Measurements from ENCODE around the gene CALN1. TPM values are rescaled to one million over a fixed set of nuclear protein-coding genes. Genes with fewer than 3 reads are reported as not detected.

Gene CALN1
- total RNA-seq, 1 experiment from 2014 or later, result 0.05 TPM

DNA sequence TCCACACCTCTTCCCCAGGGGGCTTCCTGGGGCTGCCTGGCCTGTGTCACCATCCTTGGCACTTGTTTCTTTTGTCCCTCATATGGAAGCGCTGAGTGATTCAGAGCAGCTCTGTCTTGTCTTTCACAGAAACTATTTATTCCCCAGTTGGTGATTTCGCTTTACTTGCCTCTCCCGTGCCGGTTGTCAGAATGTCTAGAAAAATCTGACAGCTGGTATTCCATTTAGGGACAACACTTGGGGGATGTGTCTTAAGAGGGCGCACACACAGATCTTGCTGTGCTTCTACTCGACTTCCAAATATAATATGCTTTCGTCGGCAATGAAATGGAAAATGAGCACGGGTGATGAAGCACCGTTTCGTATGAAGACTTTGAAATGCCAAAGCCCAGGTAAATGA lies 611.8 kb downstream of the CALN1 start:
- Histone ChIP-seq H3K36me3 (ENCODE audit: control insufficient read depth, insufficient read depth, low read length) (no peaks in the 10 kb centered on the region), H3K4me1 (ENCODE audit: control insufficient read depth, insufficient read depth, low read length) (no peaks in the 10 kb centered on the region), H3K27me3 (ENCODE audit: control insufficient read depth, insufficient read depth, low read length) (no peaks in the 10 kb centered on the region), H3K27ac (ENCODE audit: low read length) (no peak overlapping the region), H3K9me3 (ENCODE audit: control insufficient read depth, insufficient read depth, low read depth, low read length) (no peaks in the 10 kb centered on the region), H3K4me3 (ENCODE audit: low read depth in 2 of 2, low read length in 2 of 2) (no peak overlapping the region)
- ATAC-seq, result no peak
- in situ Hi-C loops (cut with HindIII; ENCODE audit: low pct_unique_long_range_greater_than_20kb, low sequenced_read_pairs) (no loop called here), intact Hi-C loops (cut with micrococcal nuclease; ENCODE audit: unreplicated experiment) (no loop called here)
- no peak for DNase-seq (ENCODE audit: low read depth, low spot score)
- TF ChIP-seq, protein P1, sequence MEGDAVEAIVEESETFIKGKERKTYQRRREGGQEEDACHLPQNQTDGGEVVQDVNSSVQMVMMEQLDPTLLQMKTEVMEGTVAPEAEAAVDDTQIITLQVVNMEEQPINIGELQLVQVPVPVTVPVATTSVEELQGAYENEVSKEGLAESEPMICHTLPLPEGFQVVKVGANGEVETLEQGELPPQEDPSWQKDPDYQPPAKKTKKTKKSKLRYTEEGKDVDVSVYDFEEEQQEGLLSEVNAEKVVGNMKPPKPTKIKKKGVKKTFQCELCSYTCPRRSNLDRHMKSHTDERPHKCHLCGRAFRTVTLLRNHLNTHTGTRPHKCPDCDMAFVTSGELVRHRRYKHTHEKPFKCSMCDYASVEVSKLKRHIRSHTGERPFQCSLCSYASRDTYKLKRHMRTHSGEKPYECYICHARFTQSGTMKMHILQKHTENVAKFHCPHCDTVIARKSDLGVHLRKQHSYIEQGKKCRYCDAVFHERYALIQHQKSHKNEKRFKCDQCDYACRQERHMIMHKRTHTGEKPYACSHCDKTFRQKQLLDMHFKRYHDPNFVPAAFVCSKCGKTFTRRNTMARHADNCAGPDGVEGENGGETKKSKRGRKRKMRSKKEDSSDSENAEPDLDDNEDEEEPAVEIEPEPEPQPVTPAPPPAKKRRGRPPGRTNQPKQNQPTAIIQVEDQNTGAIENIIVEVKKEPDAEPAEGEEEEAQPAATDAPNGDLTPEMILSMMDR (IDR thresholded peaks at IDR 0.05), result no peak
- TF ChIP-seq, protein P2, sequence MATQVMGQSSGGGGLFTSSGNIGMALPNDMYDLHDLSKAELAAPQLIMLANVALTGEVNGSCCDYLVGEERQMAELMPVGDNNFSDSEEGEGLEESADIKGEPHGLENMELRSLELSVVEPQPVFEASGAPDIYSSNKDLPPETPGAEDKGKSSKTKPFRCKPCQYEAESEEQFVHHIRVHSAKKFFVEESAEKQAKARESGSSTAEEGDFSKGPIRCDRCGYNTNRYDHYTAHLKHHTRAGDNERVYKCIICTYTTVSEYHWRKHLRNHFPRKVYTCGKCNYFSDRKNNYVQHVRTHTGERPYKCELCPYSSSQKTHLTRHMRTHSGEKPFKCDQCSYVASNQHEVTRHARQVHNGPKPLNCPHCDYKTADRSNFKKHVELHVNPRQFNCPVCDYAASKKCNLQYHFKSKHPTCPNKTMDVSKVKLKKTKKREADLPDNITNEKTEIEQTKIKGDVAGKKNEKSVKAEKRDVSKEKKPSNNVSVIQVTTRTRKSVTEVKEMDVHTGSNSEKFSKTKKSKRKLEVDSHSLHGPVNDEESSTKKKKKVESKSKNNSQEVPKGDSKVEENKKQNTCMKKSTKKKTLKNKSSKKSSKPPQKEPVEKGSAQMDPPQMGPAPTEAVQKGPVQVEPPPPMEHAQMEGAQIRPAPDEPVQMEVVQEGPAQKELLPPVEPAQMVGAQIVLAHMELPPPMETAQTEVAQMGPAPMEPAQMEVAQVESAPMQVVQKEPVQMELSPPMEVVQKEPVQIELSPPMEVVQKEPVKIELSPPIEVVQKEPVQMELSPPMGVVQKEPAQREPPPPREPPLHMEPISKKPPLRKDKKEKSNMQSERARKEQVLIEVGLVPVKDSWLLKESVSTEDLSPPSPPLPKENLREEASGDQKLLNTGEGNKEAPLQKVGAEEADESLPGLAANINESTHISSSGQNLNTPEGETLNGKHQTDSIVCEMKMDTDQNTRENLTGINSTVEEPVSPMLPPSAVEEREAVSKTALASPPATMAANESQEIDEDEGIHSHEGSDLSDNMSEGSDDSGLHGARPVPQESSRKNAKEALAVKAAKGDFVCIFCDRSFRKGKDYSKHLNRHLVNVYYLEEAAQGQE (IDR thresholded peaks at IDR 0.05; ENCODE audit: insufficient read depth in 1 of 2, low read depth in 2 of 2, low read length in 1 of 2), result no peak
- TF ChIP-seq TCF7L2 (IDR thresholded peaks at IDR 0.05; ENCODE audit: low read depth, low read length), result no peak
- TF ChIP-seq SIN3A (IDR thresholded peaks at IDR 0.05; ENCODE audit: borderline replicate concordance, insufficient read depth, low read depth, low read length), result no peak
- TF ChIP-seq POLR2AphosphoS5 (IDR thresholded peaks at IDR 0.05; ENCODE audit: low read depth, low read length), result no peak
- ChIA-PET CTCF (no interaction called here), POLR2A (no interaction called here)
- BruUV-seq (replicated peaks), result no TSS peak

DNA sequence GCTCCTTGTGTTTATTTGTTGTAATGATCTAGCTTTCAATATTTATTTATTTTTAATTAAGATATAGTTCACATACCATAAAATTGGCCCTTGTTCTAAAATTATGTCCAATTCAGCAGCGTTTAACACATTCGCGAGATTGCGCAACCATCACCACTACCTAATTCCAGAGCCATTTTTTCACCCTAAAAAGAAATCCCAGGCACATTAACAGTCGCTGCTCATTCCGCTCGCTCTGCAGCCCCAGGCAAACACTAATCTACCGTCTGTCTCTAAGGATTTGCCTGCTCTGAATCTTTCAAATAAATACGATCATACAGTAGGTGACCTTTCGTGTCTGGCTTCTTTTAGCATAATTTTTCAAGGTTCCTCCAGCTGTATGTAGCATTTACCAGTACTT lies 616.7 kb downstream of the CALN1 start:
- TF ChIP-seq POLR2AphosphoS5 (IDR thresholded peaks at IDR 0.05; ENCODE audit: low read depth, low read length), result no peak
- TF ChIP-seq SIN3A (IDR thresholded peaks at IDR 0.05; ENCODE audit: borderline replicate concordance, insufficient read depth, low read depth, low read length), result no peak
- TF ChIP-seq, protein P1 (IDR thresholded peaks at IDR 0.05), result no peak
- no peak for TF ChIP-seq TCF7L2 (IDR thresholded peaks at IDR 0.05; ENCODE audit: low read depth, low read length)
- TF ChIP-seq, protein P2 (IDR thresholded peaks at IDR 0.05; ENCODE audit: insufficient read depth in 1 of 2, low read depth in 2 of 2, low read length in 1 of 2), result no peak
- Histone ChIP-seq H3K4me1 (ENCODE audit: control insufficient read depth, insufficient read depth, low read length) (no peaks in the 10 kb centered on the region), H3K4me3 (ENCODE audit: low read depth in 2 of 2, low read length in 2 of 2) (no peak overlapping the region), H3K27me3 (ENCODE audit: control insufficient read depth, insufficient read depth, low read length) (no peaks in the 10 kb centered on the region), H3K36me3 (ENCODE audit: control insufficient read depth, insufficient read depth, low read length) (no peaks in the 10 kb centered on the region), H3K9me3 (ENCODE audit: control insufficient read depth, insufficient read depth, low read depth, low read length) (no peaks in the 10 kb centered on the region), H3K27ac (ENCODE audit: low read length) (no peak overlapping the region)
- DNase-seq (ENCODE audit: low read depth, low spot score), result no peak
- ATAC-seq, result no peak
- CTCF ChIA-PET, result no interaction called here
- intact Hi-C loops (cut with micrococcal nuclease; ENCODE audit: unreplicated experiment) (no loop called here), in situ Hi-C loops (cut with HindIII; ENCODE audit: low pct_unique_long_range_greater_than_20kb, low sequenced_read_pairs) (no loop called here)
- POLR2A ChIA-PET, result no interaction called here
- BruUV-seq (replicated peaks), result no TSS peak

Data from Panc1 (cell line).